ENCODE measurements around the gene ANKRD39. TPM values are rescaled to one million over a fixed set of nuclear protein-coding genes. Genes with fewer than 3 reads are reported as not detected.
"Not testable (repeated sequence)": the region's sequence is repeated elsewhere in the genome, so short reads cannot be mapped to it uniquely, and the experiment has no call there.

Gene ANKRD39
- total RNA-seq, 1 experiment from 2014 or later, result 24.4 TPM

DNA sequence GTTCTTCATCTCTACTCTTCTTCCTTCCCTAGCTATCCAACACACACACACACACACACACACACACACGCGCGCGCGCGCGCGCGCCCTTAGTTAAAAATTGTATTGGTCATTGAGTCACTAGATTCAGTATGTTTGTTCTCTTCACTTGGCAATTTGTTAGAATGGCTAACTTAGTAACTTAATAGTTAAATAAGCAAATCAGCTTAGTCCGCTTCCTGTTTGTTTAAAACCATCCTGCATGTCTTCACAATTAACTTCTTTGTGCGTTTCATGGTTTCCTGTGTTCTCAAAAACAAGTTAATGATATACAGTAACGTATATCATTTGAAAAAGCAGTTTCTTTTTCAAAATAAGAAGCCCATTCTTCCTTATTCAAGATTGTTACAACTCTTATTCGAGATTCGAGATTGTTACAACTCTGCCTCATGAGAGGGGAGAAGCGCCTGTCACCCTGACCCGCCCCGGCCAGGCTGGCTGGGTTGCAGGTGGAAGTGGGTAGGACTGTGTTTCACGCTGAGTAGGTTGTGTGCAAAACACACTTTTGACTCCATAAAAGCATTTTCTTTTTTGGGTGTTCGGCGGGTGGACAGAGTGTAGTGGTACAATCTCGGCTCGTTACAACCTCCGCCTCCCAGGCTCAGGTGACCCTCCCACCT is 51.2 kb downstream of the ANKRD39 start:
- Histone ChIP-seq H3K36me3 (ENCODE audit: control insufficient read depth, insufficient read depth, low read length) (no peaks in the 10 kb centered on the region), H3K9me3 (ENCODE audit: control insufficient read depth, insufficient read depth, low read depth, low read length) (no peaks in the 10 kb centered on the region), H3K27me3 (ENCODE audit: control insufficient read depth, insufficient read depth, low read length) (no peaks in the 10 kb centered on the region), H3K4me3 (ENCODE audit: low read depth in 2 of 2, low read length in 2 of 2) (no peak overlapping the region), H3K4me1 (ENCODE audit: control insufficient read depth, insufficient read depth, low read length) (no peaks in the 10 kb centered on the region), H3K27ac (ENCODE audit: low read length) (no peak overlapping the region)
- ChIA-PET CTCF (no interaction called here), POLR2A (no interaction called here)
- no TSS peak for BruUV-seq (replicated peaks)
- in situ Hi-C loops (cut with HindIII; ENCODE audit: low pct_unique_long_range_greater_than_20kb, low sequenced_read_pairs) (no loop called here), intact Hi-C loops (cut with micrococcal nuclease; ENCODE audit: unreplicated experiment) (no loop called here)
- ATAC-seq (no peak), DNase-seq (ENCODE audit: low read depth, low spot score) (no peak)
- TF ChIP-seq, protein P1, sequence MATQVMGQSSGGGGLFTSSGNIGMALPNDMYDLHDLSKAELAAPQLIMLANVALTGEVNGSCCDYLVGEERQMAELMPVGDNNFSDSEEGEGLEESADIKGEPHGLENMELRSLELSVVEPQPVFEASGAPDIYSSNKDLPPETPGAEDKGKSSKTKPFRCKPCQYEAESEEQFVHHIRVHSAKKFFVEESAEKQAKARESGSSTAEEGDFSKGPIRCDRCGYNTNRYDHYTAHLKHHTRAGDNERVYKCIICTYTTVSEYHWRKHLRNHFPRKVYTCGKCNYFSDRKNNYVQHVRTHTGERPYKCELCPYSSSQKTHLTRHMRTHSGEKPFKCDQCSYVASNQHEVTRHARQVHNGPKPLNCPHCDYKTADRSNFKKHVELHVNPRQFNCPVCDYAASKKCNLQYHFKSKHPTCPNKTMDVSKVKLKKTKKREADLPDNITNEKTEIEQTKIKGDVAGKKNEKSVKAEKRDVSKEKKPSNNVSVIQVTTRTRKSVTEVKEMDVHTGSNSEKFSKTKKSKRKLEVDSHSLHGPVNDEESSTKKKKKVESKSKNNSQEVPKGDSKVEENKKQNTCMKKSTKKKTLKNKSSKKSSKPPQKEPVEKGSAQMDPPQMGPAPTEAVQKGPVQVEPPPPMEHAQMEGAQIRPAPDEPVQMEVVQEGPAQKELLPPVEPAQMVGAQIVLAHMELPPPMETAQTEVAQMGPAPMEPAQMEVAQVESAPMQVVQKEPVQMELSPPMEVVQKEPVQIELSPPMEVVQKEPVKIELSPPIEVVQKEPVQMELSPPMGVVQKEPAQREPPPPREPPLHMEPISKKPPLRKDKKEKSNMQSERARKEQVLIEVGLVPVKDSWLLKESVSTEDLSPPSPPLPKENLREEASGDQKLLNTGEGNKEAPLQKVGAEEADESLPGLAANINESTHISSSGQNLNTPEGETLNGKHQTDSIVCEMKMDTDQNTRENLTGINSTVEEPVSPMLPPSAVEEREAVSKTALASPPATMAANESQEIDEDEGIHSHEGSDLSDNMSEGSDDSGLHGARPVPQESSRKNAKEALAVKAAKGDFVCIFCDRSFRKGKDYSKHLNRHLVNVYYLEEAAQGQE (IDR thresholded peaks at IDR 0.05; ENCODE audit: insufficient read depth in 1 of 2, low read depth in 2 of 2, low read length in 1 of 2), result no peak
- no peak for TF ChIP-seq TCF7L2 (IDR thresholded peaks at IDR 0.05; ENCODE audit: low read depth, low read length)
- TF ChIP-seq, protein P2, sequence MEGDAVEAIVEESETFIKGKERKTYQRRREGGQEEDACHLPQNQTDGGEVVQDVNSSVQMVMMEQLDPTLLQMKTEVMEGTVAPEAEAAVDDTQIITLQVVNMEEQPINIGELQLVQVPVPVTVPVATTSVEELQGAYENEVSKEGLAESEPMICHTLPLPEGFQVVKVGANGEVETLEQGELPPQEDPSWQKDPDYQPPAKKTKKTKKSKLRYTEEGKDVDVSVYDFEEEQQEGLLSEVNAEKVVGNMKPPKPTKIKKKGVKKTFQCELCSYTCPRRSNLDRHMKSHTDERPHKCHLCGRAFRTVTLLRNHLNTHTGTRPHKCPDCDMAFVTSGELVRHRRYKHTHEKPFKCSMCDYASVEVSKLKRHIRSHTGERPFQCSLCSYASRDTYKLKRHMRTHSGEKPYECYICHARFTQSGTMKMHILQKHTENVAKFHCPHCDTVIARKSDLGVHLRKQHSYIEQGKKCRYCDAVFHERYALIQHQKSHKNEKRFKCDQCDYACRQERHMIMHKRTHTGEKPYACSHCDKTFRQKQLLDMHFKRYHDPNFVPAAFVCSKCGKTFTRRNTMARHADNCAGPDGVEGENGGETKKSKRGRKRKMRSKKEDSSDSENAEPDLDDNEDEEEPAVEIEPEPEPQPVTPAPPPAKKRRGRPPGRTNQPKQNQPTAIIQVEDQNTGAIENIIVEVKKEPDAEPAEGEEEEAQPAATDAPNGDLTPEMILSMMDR (IDR thresholded peaks at IDR 0.05), result no peak
- TF ChIP-seq POLR2AphosphoS5 (IDR thresholded peaks at IDR 0.05; ENCODE audit: low read depth, low read length), result no peak
- no peak for TF ChIP-seq SIN3A (IDR thresholded peaks at IDR 0.05; ENCODE audit: borderline replicate concordance, insufficient read depth, low read depth, low read length)

DNA sequence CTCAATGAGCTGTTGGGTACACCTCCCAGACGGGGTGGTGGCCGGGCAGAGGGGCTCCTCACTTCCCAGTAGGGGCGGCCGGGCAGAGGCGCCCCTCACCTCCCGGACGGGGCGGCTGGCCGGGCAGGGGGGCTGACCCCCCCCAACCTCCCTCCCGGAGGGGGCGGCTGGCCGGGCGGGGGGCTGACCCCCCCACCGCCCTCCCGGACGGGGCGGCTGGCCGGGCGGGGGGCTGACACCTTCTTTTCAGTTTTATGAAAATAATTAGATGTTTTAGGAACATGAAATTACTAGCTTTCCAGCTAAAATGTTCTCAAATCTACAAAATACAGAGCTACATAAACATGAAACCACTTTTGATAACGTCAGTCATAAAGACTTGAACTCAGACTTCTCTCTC is 51.9 kb downstream of the ANKRD39 start:
- in situ Hi-C loops (cut with HindIII; ENCODE audit: low pct_unique_long_range_greater_than_20kb, low sequenced_read_pairs); H3K27me3 ChIP-seq (ENCODE audit: control insufficient read depth, insufficient read depth, low read length); H3K9me3 ChIP-seq (ENCODE audit: control insufficient read depth, insufficient read depth, low read depth, low read length); H3K4me3 ChIP-seq (ENCODE audit: low read depth in 2 of 2, low read length in 2 of 2); ATAC-seq; CTCF ChIA-PET; BruUV-seq (replicated peaks); POLR2A ChIA-PET; H3K36me3 ChIP-seq (ENCODE audit: control insufficient read depth, insufficient read depth, low read length); H3K27ac ChIP-seq (ENCODE audit: low read length); intact Hi-C loops (cut with micrococcal nuclease; ENCODE audit: unreplicated experiment); DNase-seq (ENCODE audit: low read depth, low spot score); H3K4me1 ChIP-seq (ENCODE audit: control insufficient read depth, insufficient read depth, low read length): not testable (repeated sequence)

DNA sequence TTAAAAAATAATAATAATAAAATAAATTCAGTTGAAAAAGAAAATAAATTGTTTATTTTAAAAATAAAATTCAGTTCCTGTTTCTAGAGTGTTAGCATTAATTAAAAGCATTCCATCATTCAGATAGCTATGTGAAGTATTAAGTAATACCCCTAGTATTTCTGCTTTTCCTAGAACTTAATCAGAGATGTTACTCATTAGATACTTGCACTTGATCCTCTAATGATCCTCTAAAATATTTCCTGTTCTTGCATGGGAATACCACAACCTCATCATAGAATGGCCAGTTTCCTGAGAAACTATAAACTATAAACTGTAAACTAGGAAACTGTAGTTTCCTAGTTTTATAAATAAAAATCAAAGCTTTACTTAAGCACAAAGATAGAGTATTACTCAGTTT is 52.8 kb downstream of the ANKRD39 start:
- Histone ChIP-seq H3K27me3 (ENCODE audit: control insufficient read depth, insufficient read depth, low read length) (no peaks in the 10 kb centered on the region), H3K9me3 (ENCODE audit: control insufficient read depth, insufficient read depth, low read depth, low read length) (no peaks in the 10 kb centered on the region), H3K27ac (ENCODE audit: low read length) (no peak overlapping the region), H3K4me1 (ENCODE audit: control insufficient read depth, insufficient read depth, low read length) (no peaks in the 10 kb centered on the region; the same call in 1 of the 2 replicates), H3K36me3 (ENCODE audit: control insufficient read depth, insufficient read depth, low read length) (no peaks in the 10 kb centered on the region), H3K4me3 (ENCODE audit: low read depth in 2 of 2, low read length in 2 of 2) (no peak overlapping the region)
- ATAC-seq (no peak), DNase-seq (ENCODE audit: low read depth, low spot score) (no peak)
- ChIA-PET CTCF (no interaction called here), POLR2A (no interaction called here)
- TF ChIP-seq SIN3A (IDR thresholded peaks at IDR 0.05; ENCODE audit: borderline replicate concordance, insufficient read depth, low read depth, low read length) (no peak), TCF7L2 (IDR thresholded peaks at IDR 0.05; ENCODE audit: low read depth, low read length) (no peak), POLR2AphosphoS5 (IDR thresholded peaks at IDR 0.05; ENCODE audit: low read depth, low read length) (no peak)
- TF ChIP-seq, protein P2 (IDR thresholded peaks at IDR 0.05), result no peak
- TF ChIP-seq, protein P1 (IDR thresholded peaks at IDR 0.05; ENCODE audit: insufficient read depth in 1 of 2, low read depth in 2 of 2, low read length in 1 of 2), result no peak
- no TSS peak for BruUV-seq (replicated peaks)
- intact Hi-C loops (cut with micrococcal nuclease; ENCODE audit: unreplicated experiment), result loop anchor here (5.0 kb wide), 1 partner anchor 43 kb away; the partner anchor contains the start of gene CNNM4
- in situ Hi-C loops (cut with HindIII; ENCODE audit: low pct_unique_long_range_greater_than_20kb, low sequenced_read_pairs), result no loop called here
